Neural progenitor cell (in vitro differentiated cells): ENCODE results near the gene PNPLA7.

Experiments
- EZH2 ChIP-seq: fragments of 200-600 bp; sonication (generic); IDR thresholded peaks from 2 replicates; pipeline ENCODE4 v1.6.1; 2017; ENCODE audit warnings: antibody characterized with exemption, mild to moderate bottlenecking, moderate library complexity
- EZH2phosphoT487 ChIP-seq: fragments of 200-600 bp; sonication (generic); IDR thresholded peaks from 2 replicates; pipeline ENCODE4 v1.6.1; 2017; ENCODE audit warnings: antibody characterized with exemption
- TF ChIP-seq, protein P1 (sequence below): fragments of 200-600 bp; sonication (generic); IDR thresholded peaks from 2 replicates; pipeline ENCODE4 v1.5.1; 2017; ENCODE audit warnings: antibody characterized with exemption, mild to moderate bottlenecking

DNA sequence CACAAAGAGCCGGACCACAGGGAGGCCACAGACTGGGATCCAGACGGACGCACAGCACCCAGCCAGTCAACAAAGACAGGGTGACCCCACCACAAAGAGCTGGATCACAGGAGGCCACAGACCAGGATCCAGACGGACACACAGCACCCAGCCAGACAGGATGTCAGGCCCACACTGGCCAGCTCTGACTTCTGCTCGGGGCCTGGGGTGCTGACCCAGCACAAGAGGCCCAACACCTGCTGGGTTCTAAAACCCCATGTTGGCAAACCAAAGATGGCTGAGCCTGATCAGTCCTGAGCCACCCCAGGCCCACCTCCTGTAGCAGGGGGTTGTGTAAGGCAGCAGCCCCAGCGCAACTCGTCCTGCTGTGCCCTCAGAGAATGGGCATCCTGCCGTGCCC is 33.8 kb upstream of the PNPLA7 start:
- TF ChIP-seq, protein P1, sequence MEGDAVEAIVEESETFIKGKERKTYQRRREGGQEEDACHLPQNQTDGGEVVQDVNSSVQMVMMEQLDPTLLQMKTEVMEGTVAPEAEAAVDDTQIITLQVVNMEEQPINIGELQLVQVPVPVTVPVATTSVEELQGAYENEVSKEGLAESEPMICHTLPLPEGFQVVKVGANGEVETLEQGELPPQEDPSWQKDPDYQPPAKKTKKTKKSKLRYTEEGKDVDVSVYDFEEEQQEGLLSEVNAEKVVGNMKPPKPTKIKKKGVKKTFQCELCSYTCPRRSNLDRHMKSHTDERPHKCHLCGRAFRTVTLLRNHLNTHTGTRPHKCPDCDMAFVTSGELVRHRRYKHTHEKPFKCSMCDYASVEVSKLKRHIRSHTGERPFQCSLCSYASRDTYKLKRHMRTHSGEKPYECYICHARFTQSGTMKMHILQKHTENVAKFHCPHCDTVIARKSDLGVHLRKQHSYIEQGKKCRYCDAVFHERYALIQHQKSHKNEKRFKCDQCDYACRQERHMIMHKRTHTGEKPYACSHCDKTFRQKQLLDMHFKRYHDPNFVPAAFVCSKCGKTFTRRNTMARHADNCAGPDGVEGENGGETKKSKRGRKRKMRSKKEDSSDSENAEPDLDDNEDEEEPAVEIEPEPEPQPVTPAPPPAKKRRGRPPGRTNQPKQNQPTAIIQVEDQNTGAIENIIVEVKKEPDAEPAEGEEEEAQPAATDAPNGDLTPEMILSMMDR = no peak
- TF ChIP-seq EZH2phosphoT487 (no peak), EZH2 (no peak)
